Measurements from ENCODE around the gene PIEZO1. TPM values are rescaled to one million over a fixed set of nuclear protein-coding genes. Genes with fewer than 3 reads are reported as not detected.

Gene PIEZO1
- total and polyA plus RNA-seq, 2 donors (not counting 1 experiment from before 2014, with no cell fraction given) = 108 to 331 TPM

DNA sequence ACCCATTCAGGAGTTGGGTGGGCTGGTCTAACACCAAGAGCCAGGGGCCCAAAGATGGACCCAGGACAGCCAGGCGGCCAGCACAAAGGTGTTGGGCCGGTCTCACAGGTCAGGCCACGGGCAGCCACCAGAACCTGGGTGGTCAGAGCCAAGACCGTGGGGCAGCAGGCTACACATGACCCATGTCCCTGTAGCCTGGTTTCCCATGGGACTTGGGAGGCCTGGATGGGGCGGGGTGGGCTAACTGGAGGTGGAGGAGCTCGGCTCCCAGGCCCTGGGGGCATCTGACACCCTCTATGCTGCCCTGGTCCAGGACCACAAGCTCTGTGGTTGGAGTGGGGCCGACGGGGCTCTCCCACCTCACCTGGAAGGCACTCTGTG is 61.5 kb downstream of the PIEZO1 start:
- H3K4me2 ChIP-seq (replicated peaks; ENCODE audit: low read depth, low read length, poor library complexity, severe bottlenecking) = no peak overlapping the region
- no peak for ATAC-seq (ENCODE audit: low read depth)
- H3K4me3 Mint-ChIP-seq = no peak overlapping the region
- no peak overlapping the region for H2AFZ ChIP-seq (ENCODE audit: insufficient read depth, low read depth, low read length, poor library complexity, severe bottlenecking)
- peaks cover 22% of the 10 kb centered on the region for H3K79me2 ChIP-seq (ENCODE audit: control insufficient read depth, insufficient read depth, low read length)
- TF ChIP-seq EZH2 (IDR thresholded peaks at IDR 0.05; ENCODE audit: borderline replicate concordance, insufficient read depth, low read depth, low read length, poor library complexity, severe bottlenecking) = no peak
- no peak for TF ChIP-seq CTCF (IDR thresholded peaks at IDR 0.05)
- DNase-seq = no peak
- no peak overlapping the region for H3K4me3 ChIP-seq (ENCODE audit: control extremely low read depth in 1 of 5, extremely low read depth in 1 of 5, insufficient read depth in 1 of 5, low read depth in 2 of 5, low read length in 4 of 5)
- no peaks in the 10 kb centered on the region for H3K27me3 Mint-ChIP-seq
- ChIA-PET CTCF (interaction anchor here (1.2 kb wide), 1 partner anchor 13 kb away, joined by 5 read pairs; no protein-coding TSS in a partner anchor), POLR2A (interaction anchor here (0.6 kb wide), 1 partner anchor 238 kb away, joined by 3 read pairs; no protein-coding TSS in a partner anchor)
- WGBS (ENCODE audit: insufficient coverage) = 77% methylated on average over 6 of the region's 8 CpGs
- H3K4me1 Mint-ChIP-seq = no peaks in the 10 kb centered on the region
- no peak overlapping the region for H3K9ac ChIP-seq (ENCODE audit: low read length)
- H3K27ac Mint-ChIP-seq = no peak overlapping the region
- H3K36me3 ChIP-seq (replicated peaks in 1 of 2; ENCODE audit: control extremely low read depth in 1 of 2, control insufficient read depth in 1 of 2, extremely low read depth in 1 of 2, insufficient read depth in 2 of 2, low read length in 1 of 2) = peaks cover 0 to 91% of the 10 kb centered on the region in 2 experiments
- no peak overlapping the region for H3K27ac ChIP-seq (ENCODE audit: low read length in 2 of 2)
- intact Hi-C loops (cut with micrococcal nuclease) = no loop called here
- peaks cover 19% of the 10 kb centered on the region for H4K20me1 ChIP-seq (ENCODE audit: control insufficient read depth, insufficient read depth, low read length, poor library complexity, severe bottlenecking)
- H3K9me3 Mint-ChIP-seq (ENCODE audit: insufficient read depth) = no peaks in the 10 kb centered on the region
- no peaks in the 10 kb centered on the region for H3K4me1 ChIP-seq (ENCODE audit: control insufficient read depth in 2 of 2, insufficient read depth in 2 of 2, low read length in 2 of 2)
- H3K27me3 ChIP-seq (replicated peaks in 1 of 4; ENCODE audit: control extremely low read depth in 1 of 4, control insufficient read depth in 3 of 4, insufficient read depth in 4 of 4, low read length in 3 of 4) = no peaks in the 10 kb centered on the region
- H3K9me3 ChIP-seq (ENCODE audit: control extremely low read depth in 1 of 3, control insufficient read depth in 2 of 3, insufficient read depth in 1 of 3, low read length in 2 of 3) = no peaks in the 10 kb centered on the region

DNA sequence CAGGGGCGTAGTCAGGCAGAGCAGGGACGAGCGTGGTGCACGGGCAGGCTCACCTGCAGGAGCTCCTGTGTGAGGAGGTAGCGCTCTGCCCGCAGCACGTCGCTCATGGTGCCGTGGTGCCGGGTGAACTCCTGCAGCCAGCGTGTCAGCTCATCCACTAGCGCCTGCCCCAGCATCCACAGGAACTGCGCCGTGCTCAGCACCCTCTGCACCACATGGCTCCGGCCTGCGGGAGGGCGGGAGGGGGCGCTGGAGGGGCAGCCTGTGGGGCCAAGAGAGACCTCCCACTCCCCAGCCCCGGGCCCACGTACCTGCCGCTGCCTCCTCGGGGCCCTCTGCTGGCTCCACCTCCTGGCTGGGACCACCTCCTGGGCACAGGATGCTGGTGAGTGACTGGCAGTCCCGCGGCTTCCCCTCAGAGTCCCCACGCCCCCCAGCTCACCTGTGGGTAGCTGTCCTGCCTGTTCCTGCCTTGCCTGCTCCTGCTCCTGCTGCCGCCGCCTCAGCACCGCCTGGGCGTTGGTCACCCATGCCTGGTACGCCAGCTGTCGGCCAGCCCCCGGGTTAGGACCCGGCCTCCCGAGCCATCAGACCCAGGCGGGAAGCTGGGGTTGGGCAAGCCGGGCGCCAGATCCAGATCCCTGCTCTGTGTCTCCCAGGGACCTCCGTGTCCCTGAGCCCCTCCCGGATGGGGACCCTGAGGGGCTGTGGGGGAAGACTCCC is 62.1 kb downstream of the PIEZO1 start:
- peaks cover 0 to 94% of the 10 kb centered on the region in 2 experiments for H3K36me3 ChIP-seq (replicated peaks in 1 of 2; ENCODE audit: control extremely low read depth in 1 of 2, control insufficient read depth in 1 of 2, extremely low read depth in 1 of 2, insufficient read depth in 2 of 2, low read length in 1 of 2)
- H3K9me3 Mint-ChIP-seq (ENCODE audit: insufficient read depth) = no peaks in the 10 kb centered on the region
- ATAC-seq (ENCODE audit: low read depth) (no peak), DNase-seq (no peak)
- H3K27me3 ChIP-seq (replicated peaks in 1 of 4; ENCODE audit: control extremely low read depth in 1 of 4, control insufficient read depth in 3 of 4, insufficient read depth in 4 of 4, low read length in 3 of 4) = no peaks in the 10 kb centered on the region
- H3K9me3 ChIP-seq (ENCODE audit: control extremely low read depth in 1 of 3, control insufficient read depth in 2 of 3, insufficient read depth in 1 of 3, low read length in 2 of 3) = no peaks in the 10 kb centered on the region
- no peak overlapping the region for H3K4me3 ChIP-seq (ENCODE audit: control extremely low read depth in 1 of 5, extremely low read depth in 1 of 5, insufficient read depth in 1 of 5, low read depth in 2 of 5, low read length in 4 of 5)
- WGBS (ENCODE audit: insufficient coverage) = 98% methylated on average over 33 of the region's 39 CpGs
- peaks cover 19% of the 10 kb centered on the region for H4K20me1 ChIP-seq (ENCODE audit: control insufficient read depth, insufficient read depth, low read length, poor library complexity, severe bottlenecking)
- H2AFZ ChIP-seq (ENCODE audit: insufficient read depth, low read depth, low read length, poor library complexity, severe bottlenecking) = no peak overlapping the region
- intact Hi-C loops (cut with micrococcal nuclease) = no loop called here
- H3K4me2 ChIP-seq (replicated peaks; ENCODE audit: low read depth, low read length, poor library complexity, severe bottlenecking) = no peak overlapping the region
- no peaks in the 10 kb centered on the region for H3K27me3 Mint-ChIP-seq
- no peak overlapping the region for H3K9ac ChIP-seq (ENCODE audit: low read length)
- peaks cover 20% of the 10 kb centered on the region for H3K79me2 ChIP-seq (ENCODE audit: control insufficient read depth, insufficient read depth, low read length)
- H3K4me1 ChIP-seq (ENCODE audit: control insufficient read depth in 2 of 2, insufficient read depth in 2 of 2, low read length in 2 of 2) = no peaks in the 10 kb centered on the region
- H3K4me1 Mint-ChIP-seq = no peaks in the 10 kb centered on the region
- no peak overlapping the region for H3K4me3 Mint-ChIP-seq
- ChIA-PET POLR2A (no interaction called here), CTCF (interaction anchor here (1.2 kb wide), 1 partner anchor 14 kb away, joined by 5 read pairs; no protein-coding TSS in a partner anchor)
- TF ChIP-seq EZH2 (IDR thresholded peaks at IDR 0.05; ENCODE audit: borderline replicate concordance, insufficient read depth, low read depth, low read length, poor library complexity, severe bottlenecking) (no peak), CTCF (IDR thresholded peaks at IDR 0.05) (no peak)
- no peak overlapping the region for H3K27ac ChIP-seq (ENCODE audit: low read length in 2 of 2)
- H3K27ac Mint-ChIP-seq = no peak overlapping the region

Data from B cell (primary cell).